Fibroblast of pulmonary artery (primary cell): Measurements from ENCODE around the gene VSIG10.
A peak's percentile ranks its signal among the peaks of the same experiment; 100 is the strongest.

Experiments used
- DNase-seq: peaks from one replicate; pipeline ENCODE4 v3.0.0-alpha.2; 2010; ENCODE audit warnings: low read depth
- H3K4me3 ChIP-seq: replicated peaks from 2 replicates; pipeline ENCODE4 v1.5.1; 2011; ENCODE audit warnings: low read depth, mild to moderate bottlenecking, control low read depth, low read length, moderate library complexity
- TF ChIP-seq, protein P1 (sequence below): IDR thresholded peaks from 2 replicates; pipeline ENCODE4 v1.5.1; 2011; ENCODE audit warnings: mild to moderate bottlenecking, control low read depth, low read length, inconsistent platforms; ENCODE audit errors: missing control alignments

The VSIG10 gene

DNA sequence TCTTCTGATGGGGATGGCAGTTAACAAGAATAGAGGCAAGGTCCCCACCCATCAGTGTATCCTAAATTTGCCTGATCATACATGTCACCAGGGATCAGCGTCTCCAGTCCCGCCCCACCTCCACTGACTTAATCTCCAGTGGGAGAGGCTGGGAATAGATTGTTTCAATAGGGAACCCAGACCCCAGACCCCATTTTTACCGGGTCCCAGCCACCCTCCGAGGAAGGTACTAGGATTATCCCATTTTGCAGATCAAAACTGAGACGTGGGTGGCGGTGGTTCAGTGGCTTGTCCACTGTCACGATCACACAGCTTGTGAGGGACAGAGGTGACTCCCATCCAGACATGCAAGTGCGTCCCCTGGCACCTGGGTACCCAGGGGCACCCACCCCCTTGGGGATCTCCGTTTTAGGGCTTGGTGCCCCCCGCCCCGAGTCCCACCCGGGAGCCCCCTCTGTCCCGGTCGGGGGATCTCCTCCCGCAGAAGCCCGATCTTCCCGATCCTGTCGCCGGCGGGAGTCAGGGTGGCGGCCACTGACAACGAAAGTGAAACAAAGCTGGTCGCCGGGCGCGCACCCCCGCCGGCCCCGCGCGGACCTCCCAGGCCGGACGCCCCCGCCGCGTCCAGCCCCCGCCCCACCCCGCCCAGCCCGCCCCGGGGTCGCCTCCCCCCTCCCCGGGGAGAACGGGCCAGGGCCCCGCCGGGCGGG lies 43.4 kb downstream of the VSIG10 start:
- no peak for DNase-seq
- TF ChIP-seq, protein P1, sequence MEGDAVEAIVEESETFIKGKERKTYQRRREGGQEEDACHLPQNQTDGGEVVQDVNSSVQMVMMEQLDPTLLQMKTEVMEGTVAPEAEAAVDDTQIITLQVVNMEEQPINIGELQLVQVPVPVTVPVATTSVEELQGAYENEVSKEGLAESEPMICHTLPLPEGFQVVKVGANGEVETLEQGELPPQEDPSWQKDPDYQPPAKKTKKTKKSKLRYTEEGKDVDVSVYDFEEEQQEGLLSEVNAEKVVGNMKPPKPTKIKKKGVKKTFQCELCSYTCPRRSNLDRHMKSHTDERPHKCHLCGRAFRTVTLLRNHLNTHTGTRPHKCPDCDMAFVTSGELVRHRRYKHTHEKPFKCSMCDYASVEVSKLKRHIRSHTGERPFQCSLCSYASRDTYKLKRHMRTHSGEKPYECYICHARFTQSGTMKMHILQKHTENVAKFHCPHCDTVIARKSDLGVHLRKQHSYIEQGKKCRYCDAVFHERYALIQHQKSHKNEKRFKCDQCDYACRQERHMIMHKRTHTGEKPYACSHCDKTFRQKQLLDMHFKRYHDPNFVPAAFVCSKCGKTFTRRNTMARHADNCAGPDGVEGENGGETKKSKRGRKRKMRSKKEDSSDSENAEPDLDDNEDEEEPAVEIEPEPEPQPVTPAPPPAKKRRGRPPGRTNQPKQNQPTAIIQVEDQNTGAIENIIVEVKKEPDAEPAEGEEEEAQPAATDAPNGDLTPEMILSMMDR: no peak

DNA sequence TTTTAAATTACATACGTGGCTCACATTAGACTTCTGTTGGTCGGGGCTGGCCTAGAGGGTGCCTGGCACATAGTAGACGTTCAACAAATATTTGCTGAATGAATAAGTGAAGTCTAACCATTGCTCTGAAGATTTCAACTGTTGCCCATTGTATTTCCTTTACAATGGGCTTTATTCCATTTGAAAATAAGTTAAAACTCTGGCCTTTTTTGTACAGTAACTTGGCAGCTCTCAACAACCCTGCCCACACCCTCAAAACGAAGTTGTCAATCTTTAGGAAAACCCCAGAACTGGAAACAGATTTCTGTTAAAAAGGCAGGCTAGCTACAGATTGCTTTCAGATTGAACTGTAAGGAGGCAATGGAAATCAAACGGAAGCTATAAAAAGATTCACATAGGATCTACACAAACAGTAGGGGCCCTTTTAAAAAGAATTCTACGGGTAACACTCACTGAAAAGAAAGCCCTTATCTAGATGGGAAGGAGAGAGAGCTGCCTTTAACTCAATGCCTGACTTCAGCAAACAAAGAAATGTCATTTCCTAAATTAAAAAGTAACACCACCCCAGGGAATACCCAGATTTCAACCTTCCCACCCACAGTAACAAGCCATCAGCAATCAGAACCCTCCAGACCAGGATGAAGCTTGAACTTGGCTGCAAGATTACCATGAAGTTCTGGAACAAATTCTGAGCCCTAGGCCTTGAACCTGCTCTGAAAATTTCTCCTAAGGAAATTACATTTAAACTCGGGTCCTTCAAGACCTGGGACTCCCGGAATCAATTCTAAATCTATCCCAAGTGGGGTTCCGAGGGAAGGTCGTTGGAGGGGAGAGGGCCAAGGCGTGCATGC lies 44.2 kb downstream of the VSIG10 start:
- H3K4me3 ChIP-seq: peak overlapping the region; percentile 73
- TF ChIP-seq, protein P1: no peak
- peak; percentile 50 for DNase-seq

More for the DNA sequence above, 43.4 kb downstream of the VSIG10 start:
- H3K4me3 ChIP-seq: peak overlapping the region; percentile 73

DNA sequence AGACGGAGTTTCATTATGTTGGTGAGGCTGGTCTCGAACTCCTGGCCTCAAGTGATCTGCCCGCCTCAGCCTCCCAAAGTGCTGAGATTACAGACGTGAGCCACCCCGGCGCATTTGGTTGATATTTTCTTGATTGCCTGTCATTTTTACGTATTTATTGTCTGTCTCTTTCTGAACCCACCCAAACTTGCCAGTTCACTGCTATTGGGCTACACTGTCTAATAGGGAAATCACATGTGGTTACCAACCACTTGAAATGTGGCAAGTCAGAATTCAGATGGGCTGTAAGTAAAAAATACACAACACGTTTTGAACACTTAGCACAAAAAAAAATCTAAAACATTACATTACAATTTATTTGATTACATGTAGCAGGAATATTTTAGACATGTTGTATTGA lies 44.9 kb downstream of the VSIG10 start:
- DNase-seq: no peak
- H3K4me3 ChIP-seq: peak overlapping the region; percentile 73
- TF ChIP-seq, protein P1: no peak

DNA sequence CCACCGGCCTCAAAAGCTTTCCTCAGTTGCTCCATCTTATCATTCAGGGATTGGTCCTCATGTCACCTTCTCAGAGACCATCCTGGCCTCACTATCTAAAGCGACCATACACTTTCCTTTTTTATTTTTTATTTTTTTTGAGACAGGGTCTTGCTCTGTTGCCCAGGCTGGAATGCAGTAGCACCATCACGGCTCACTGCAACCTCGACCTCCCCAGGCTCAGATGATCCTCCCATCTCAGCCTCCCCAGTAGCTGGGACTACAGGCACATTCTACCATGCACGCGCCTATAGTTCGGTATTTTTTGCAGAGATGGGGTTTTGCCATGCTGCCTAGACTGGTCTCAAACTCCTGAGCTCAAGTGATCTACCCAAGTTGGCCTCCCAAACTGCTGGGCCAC lies 45.6 kb downstream of the VSIG10 start:
- TF ChIP-seq, protein P1: no peak
- no peak overlapping the region for H3K4me3 ChIP-seq
- DNase-seq: no peak

DNA sequence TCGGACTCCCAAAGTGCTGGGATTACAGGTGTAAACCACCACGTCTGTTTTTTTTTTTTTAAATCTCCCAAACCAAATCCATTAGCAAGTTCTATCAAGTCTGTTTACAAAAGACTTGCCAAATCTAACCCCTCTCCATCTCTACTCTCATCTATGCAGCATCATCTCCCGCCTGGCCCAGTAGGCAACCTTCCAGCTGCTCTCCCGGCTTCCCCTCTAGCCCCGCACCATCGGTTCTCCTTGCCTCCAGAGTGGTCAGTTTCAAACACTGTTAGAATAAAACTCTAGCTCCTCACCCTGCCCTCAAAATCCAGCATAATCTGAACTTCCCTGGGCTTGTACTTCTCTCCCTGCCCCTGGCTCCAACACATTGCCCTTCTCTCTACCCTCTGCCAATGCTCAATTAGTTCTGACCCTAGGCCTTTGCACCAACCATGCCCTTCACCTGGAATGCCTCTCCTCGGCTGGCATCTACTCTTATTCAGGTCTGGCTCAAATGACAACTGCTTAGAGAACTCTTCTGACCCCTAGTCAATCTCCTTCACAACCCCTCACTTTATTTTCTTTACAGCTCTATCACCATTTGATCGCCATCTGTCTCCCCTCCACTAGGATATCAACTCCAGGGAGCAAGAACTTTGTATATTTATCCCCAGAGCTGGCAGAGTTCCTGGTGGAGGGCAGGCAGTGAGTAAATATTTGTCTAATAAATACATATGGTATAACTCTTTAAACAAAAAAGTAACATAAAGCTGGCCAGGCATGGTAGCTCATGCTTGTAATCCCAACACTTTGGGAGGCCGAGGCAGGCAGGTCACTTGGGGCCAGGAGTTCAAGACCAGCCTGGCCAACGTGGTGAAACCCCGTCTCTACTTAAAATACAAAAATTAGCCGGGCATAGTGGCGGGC lies 47.7 kb downstream of the VSIG10 start:
- no peak overlapping the region for H3K4me3 ChIP-seq
- DNase-seq: no peak
- TF ChIP-seq, protein P1: no peak

DNA sequence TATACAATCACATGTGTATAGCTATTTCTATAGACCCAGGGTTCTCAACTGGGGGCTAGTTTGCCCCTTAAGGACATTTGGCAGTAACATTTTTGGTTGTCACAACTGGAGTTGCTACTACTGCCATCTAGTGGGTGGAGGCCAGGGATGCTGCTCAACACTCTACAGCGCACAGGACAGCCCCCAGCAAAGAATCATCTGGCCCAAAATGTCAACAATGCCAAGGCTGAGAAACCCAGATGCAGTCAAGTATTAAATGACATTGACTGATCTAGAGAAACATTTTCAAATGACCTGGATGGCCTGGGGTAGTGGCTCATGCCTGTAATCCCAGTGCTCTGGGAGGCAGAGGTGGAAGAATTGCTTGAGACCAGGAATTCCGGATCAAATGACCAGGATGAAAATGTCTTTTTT lies 48.7 kb downstream of the VSIG10 start:
- TF ChIP-seq, protein P1: peak; percentile 55
- peak; percentile 48 for DNase-seq
- H3K4me3 ChIP-seq: no peak overlapping the region
